ENCODE results near the gene FANCC. TPM values are rescaled to one million over a fixed set of nuclear protein-coding genes. Genes with fewer than 3 reads are reported as not detected.

Gene FANCC
- total RNA-seq, 4 donors from 2014 or later, result 13.8 to 32.2 (median 21.4) TPM

GRCh38 chr9:95357316-95357715, 39.8 kb upstream of the FANCC start:
- no peak for TF ChIP-seq POLR2A (IDR thresholded peaks at IDR 0.05)
- TF ChIP-seq, protein P1, sequence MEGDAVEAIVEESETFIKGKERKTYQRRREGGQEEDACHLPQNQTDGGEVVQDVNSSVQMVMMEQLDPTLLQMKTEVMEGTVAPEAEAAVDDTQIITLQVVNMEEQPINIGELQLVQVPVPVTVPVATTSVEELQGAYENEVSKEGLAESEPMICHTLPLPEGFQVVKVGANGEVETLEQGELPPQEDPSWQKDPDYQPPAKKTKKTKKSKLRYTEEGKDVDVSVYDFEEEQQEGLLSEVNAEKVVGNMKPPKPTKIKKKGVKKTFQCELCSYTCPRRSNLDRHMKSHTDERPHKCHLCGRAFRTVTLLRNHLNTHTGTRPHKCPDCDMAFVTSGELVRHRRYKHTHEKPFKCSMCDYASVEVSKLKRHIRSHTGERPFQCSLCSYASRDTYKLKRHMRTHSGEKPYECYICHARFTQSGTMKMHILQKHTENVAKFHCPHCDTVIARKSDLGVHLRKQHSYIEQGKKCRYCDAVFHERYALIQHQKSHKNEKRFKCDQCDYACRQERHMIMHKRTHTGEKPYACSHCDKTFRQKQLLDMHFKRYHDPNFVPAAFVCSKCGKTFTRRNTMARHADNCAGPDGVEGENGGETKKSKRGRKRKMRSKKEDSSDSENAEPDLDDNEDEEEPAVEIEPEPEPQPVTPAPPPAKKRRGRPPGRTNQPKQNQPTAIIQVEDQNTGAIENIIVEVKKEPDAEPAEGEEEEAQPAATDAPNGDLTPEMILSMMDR (IDR thresholded peaks at IDR 0.05), result no peak
- no peak for DNase-seq
- Histone ChIP-seq H3K27ac (no peak overlapping the region), H3K27me3 (no peaks in the 10 kb centered on the region), H3K4me1 (no peaks in the 10 kb centered on the region), H3K4me3 (no peak overlapping the region), H3K9me3 (no peaks in the 10 kb centered on the region), H3K36me3 (no peaks in the 10 kb centered on the region)

DNA sequence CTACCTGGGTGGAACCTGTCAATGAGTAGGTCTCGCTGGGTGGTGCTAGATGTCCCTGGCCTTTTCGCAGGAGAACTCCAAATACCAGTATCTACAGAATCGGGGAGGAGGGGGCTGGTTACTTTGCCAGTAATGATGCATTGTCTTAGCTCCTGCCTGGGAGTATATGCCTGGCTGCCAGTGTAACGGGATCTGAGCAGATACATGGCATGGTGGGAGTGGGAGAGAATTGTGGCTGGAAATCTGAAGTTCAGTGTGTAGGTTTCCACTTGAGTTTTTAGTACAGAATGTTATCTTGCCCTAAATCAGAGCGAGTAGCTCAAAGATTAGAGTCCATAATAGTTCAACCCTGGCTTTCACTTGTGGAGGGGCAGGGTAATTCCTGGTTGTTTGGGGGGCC, 38.0 kb upstream of the FANCC start:
- no peaks in the 10 kb centered on the region for H3K36me3 ChIP-seq
- no peak overlapping the region for H3K27ac ChIP-seq
- no peaks in the 10 kb centered on the region for H3K9me3 ChIP-seq
- H3K4me1 ChIP-seq, result no peaks in the 10 kb centered on the region
- no peak for DNase-seq
- TF ChIP-seq POLR2A (IDR thresholded peaks at IDR 0.05), result no peak
- TF ChIP-seq, protein P1 (IDR thresholded peaks at IDR 0.05), result no peak
- H3K27me3 ChIP-seq, result no peaks in the 10 kb centered on the region
- H3K4me3 ChIP-seq, result no peak overlapping the region

GRCh38 chr9:95351051-95351450, 33.5 kb upstream of the FANCC start:
- H3K27me3 ChIP-seq, result peaks cover 0 to 16% of the 10 kb centered on the region in 2 donors
- no peak overlapping the region for H3K4me3 ChIP-seq
- no peak for DNase-seq
- no peak overlapping the region for H3K27ac ChIP-seq
- H3K4me1 ChIP-seq, result peaks cover 0 to 16% (median 0%) of the 10 kb centered on the region in 4 donors
- H3K9me3 ChIP-seq, result no peaks in the 10 kb centered on the region
- H3K36me3 ChIP-seq, result no peaks in the 10 kb centered on the region
- TF ChIP-seq POLR2A (IDR thresholded peaks at IDR 0.05), result no peak
- TF ChIP-seq, protein P1 (IDR thresholded peaks at IDR 0.05), result no peak

- TF ChIP-seq, protein P1 (IDR thresholded peaks at IDR 0.05), result no peak
- TF ChIP-seq POLR2A (IDR thresholded peaks at IDR 0.05), result no peak
- H3K4me1 ChIP-seq, result peaks cover 0 to 16% (median 0%) of the 10 kb centered on the region in 4 donors
- H3K36me3 ChIP-seq, result no peaks in the 10 kb centered on the region
- no peak for DNase-seq
- no peaks in the 10 kb centered on the region for H3K9me3 ChIP-seq
- peaks cover 0 to 16% of the 10 kb centered on the region in 2 donors for H3K27me3 ChIP-seq
- no peak overlapping the region for H3K27ac ChIP-seq
- no peak overlapping the region for H3K4me3 ChIP-seq
Measured at GRCh38 chr9:95350266-95350665, 32.8 kb upstream of the FANCC start.

DNA sequence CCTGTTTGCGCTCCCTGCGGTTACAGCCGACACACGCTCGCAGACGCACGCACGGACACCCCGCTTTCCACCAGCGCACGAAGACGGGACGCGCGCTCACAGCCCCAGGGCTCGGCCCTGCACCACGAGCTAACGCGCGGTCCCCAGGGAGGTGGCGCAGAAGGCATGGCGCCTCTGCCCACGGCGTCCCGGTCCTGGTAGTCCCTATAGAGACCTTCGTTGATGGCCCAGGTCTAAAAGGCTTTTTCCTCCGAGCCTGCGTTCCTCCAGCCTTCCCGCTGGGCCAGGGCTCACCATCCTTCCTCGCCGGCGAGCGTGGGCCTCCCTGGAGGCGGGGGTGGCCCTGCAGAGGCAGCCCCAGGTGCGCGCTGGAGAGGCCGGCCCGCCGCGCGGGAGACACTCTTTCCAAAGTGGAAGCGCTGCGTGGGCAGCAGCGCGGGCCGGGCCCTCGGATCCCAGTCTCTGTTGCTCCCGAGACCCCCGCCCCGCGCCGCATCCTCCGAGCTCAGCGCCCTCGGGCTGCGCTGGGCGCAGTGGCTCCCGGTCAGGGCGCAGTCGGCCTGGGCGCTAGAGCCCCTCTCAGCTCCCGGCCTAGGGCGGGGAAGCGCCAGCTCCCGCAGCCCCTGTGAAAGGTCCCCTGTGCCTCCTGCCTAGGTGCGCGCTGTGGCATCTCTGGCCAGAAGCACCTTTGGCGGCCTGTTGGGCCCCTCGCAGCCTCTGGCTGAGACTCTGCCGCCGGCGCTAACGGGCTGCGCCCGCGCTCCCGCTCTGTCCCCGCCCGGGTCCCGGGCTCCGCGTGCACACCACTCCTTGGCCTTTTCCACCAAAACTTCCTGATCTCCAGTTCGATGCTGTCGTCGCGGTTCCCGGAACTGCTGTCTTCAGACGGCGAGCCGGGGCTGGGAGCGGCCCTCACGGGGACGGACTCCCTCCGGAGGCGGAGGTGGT, 31.9 kb upstream of the FANCC start:
- Histone ChIP-seq H3K4me3 (peak overlapping the region in 2 of 4 donors; percentile 45), H3K36me3 (no peaks in the 10 kb centered on the region), H3K27me3 (peaks cover 0 to 16% of the 10 kb centered on the region in 2 donors), H3K27ac (no peak overlapping the region), H3K4me1 (peaks cover 0 to 16% (median 0%) of the 10 kb centered on the region in 4 donors), H3K9me3 (no peaks in the 10 kb centered on the region)
- no peak for TF ChIP-seq POLR2A (IDR thresholded peaks at IDR 0.05)
- TF ChIP-seq, protein P1 (IDR thresholded peaks at IDR 0.05), result no peak
- no peak for DNase-seq
